A673 (cell line): ENCODE results near the gene CIAPIN1. TPM values are rescaled to one million over a fixed set of nuclear protein-coding genes. Genes with fewer than 3 reads are reported as not detected.

Experiments
- BruUV-seq: library from RNA; stranded (reverse); fragments of 400-500 nt; replicated peaks from 2 replicates; lab custom pipeline; 2021; lab: Mats Ljungman, UMichigan
- CTCF ChIA-PET: fragments of 300-600 bp; sonication (Branson Sonifier 250); formaldehyde crosslinking; loops from one replicate; lab custom pipeline; 2022; ENCODE audit warnings: antibody characterized with exemption; lab: Charles Lee
- POLR2A ChIA-PET: fragments of 300-600 bp; sonication (Branson Sonifier 250); formaldehyde crosslinking; loops from one replicate; lab custom pipeline; 2022; ENCODE audit warnings: antibody characterized with exemption; ENCODE audit not compliant: low non-redundant PET; lab: Charles Lee
- DNase-seq: peaks from one replicate; pipeline ENCODE4 v3.0.0-alpha.2; 2015; ENCODE audit warnings: low spot score
- H3K27ac ChIP-seq: fragments of 200-600 bp; sonication (generic); 2 replicates; pipeline ENCODE4 v1.5.1; 2016; ENCODE audit warnings: mixed run types, low read depth, mild to moderate bottlenecking, mixed read lengths, antibody characterized with exemption, low read length; ENCODE audit not compliant: poor library complexity, severe bottlenecking
- H3K27me3 ChIP-seq: fragments of 200-600 bp; sonication (generic); replicated peaks from 2 replicates; pipeline ENCODE4 v1.6.1; 2017; ENCODE audit warnings: mixed run types, low read depth, mild to moderate bottlenecking, mixed read lengths, antibody characterized with exemption, low read length; ENCODE audit not compliant: insufficient read depth, poor library complexity
- H3K36me3 ChIP-seq: fragments of 200-600 bp; sonication (generic); 2 replicates; pipeline ENCODE4 v1.6.1; 2016; ENCODE audit warnings: mixed run types, mild to moderate bottlenecking, mixed read lengths, antibody characterized with exemption, low read length; ENCODE audit not compliant: insufficient read depth, poor library complexity, severe bottlenecking
- H3K4me1 ChIP-seq: fragments of 200-600 bp; sonication (generic); 2 replicates; pipeline ENCODE4 v1.6.1; 2017; ENCODE audit warnings: mixed run types, mild to moderate bottlenecking, mixed read lengths, antibody characterized with exemption, low read length; ENCODE audit not compliant: insufficient read depth, poor library complexity, severe bottlenecking
- H3K4me3 ChIP-seq: fragments of 200-600 bp; sonication (generic); 2 replicates; pipeline ENCODE4 v1.5.1; 2016; ENCODE audit warnings: low read depth, mixed run types, mild to moderate bottlenecking, mixed read lengths, low read length; ENCODE audit not compliant: poor library complexity, severe bottlenecking
- H3K9me3 ChIP-seq: fragments of 200-600 bp; sonication (generic); 2 replicates; pipeline ENCODE4 v1.6.1; 2016; ENCODE audit warnings: mixed run types, low read depth, mild to moderate bottlenecking, mixed read lengths, antibody characterized with exemption, low read length; ENCODE audit not compliant: poor library complexity, severe bottlenecking
- EZH2 ChIP-seq: fragments of 200-600 bp; sonication (generic); IDR thresholded peaks from 2 replicates; pipeline ENCODE4 v1.6.1; 2017; ENCODE audit warnings: borderline replicate concordance, low read depth, mild to moderate bottlenecking, mixed read lengths, antibody characterized with exemption, low read length; ENCODE audit not compliant: poor library complexity, severe bottlenecking
- intact Hi-C: fragments of 100-400 bp; cut with micrococcal nuclease; formaldehyde crosslinking; loops from one replicate; pipeline ENCODE4 v1.10.0; 2022; ENCODE audit not compliant: unreplicated experiment
- total RNA-seq: library from RNA; stranded (reverse); gene quantifications from 2 replicates; pipeline ENCODE4 v1.2.3, GENCODE V29; 2021
- TF ChIP-seq, protein P1 (sequence below): fragments of 300-800, 200-600 bp; sonication (generic); conservative IDR thresholded peaks from 2 replicates; pipeline ENCODE4 v1.5.1; 2017; ENCODE audit warnings: low read depth, mild to moderate bottlenecking, antibody characterized with exemption, low read length, moderate library complexity, mixed read lengths

CIAPIN1 gene
- total RNA-seq, 1 experiment from 2014 or later: 95.1 TPM

- no TSS peak for BruUV-seq
- no peaks in the 10 kb centered on the region for H3K27me3 ChIP-seq
- H3K27ac ChIP-seq: no peak overlapping the region
- ChIA-PET POLR2A (no interaction called here), CTCF (interaction anchor here (0.7 kb wide), 1 partner anchor 142 kb away, joined by 4 read pairs; no protein-coding TSS in a partner anchor)
- TF ChIP-seq, protein P1, sequence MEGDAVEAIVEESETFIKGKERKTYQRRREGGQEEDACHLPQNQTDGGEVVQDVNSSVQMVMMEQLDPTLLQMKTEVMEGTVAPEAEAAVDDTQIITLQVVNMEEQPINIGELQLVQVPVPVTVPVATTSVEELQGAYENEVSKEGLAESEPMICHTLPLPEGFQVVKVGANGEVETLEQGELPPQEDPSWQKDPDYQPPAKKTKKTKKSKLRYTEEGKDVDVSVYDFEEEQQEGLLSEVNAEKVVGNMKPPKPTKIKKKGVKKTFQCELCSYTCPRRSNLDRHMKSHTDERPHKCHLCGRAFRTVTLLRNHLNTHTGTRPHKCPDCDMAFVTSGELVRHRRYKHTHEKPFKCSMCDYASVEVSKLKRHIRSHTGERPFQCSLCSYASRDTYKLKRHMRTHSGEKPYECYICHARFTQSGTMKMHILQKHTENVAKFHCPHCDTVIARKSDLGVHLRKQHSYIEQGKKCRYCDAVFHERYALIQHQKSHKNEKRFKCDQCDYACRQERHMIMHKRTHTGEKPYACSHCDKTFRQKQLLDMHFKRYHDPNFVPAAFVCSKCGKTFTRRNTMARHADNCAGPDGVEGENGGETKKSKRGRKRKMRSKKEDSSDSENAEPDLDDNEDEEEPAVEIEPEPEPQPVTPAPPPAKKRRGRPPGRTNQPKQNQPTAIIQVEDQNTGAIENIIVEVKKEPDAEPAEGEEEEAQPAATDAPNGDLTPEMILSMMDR: no peak
- no peak for TF ChIP-seq EZH2
- intact Hi-C loops: no loop called here
- H3K36me3 ChIP-seq: peaks cover 35% of the 10 kb centered on the region
- DNase-seq: no peak
- no peaks in the 10 kb centered on the region for H3K4me1 ChIP-seq
- H3K9me3 ChIP-seq: no peaks in the 10 kb centered on the region
- H3K4me3 ChIP-seq: no peak overlapping the region
Measured at GRCh38 chr16:57427307-57427706, 19.9 kb downstream of the CIAPIN1 start.

DNA sequence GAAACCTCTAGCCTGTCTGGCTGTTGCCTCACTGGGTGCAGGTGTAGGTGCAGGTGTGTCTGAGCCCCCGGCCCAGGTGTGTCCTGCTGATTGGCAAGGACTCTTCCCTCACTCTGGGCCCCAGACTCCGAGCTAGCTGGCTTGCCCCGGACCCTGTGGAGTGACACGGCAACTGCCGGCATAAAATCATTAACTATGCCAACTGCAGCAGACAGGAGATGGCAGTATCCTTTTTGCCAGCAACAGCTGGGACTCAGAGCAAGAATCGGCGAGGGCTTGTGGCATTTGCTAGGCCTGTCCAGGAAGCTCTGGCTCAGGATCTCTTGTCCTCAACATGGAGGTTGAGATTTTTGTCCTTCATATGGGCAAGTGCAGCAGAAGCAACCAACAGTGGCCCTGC is 20.8 kb downstream of the CIAPIN1 start:
- intact Hi-C loops: no loop called here
- Histone ChIP-seq H3K27me3 (no peaks in the 10 kb centered on the region), H3K27ac (no peak overlapping the region), H3K4me3 (no peak overlapping the region), H3K9me3 (no peaks in the 10 kb centered on the region), H3K36me3 (peaks cover 26% of the 10 kb centered on the region), H3K4me1 (no peaks in the 10 kb centered on the region)
- BruUV-seq: no TSS peak
- CTCF ChIA-PET: no interaction called here
- DNase-seq: no peak
- TF ChIP-seq, protein P1: no peak
- no peak for TF ChIP-seq EZH2
- POLR2A ChIA-PET: no interaction called here

- no TSS peak for BruUV-seq
- TF ChIP-seq, protein P1: no peak
- no peak for TF ChIP-seq EZH2
- no peaks in the 10 kb centered on the region for H3K27me3 ChIP-seq
- H3K4me3 ChIP-seq: no peak overlapping the region
- H3K4me1 ChIP-seq: no peaks in the 10 kb centered on the region
- no peaks in the 10 kb centered on the region for H3K9me3 ChIP-seq
- CTCF ChIA-PET: no interaction called here
- H3K27ac ChIP-seq: no peak overlapping the region
- DNase-seq: no peak
- intact Hi-C loops: no loop called here
- POLR2A ChIA-PET: no interaction called here
- H3K36me3 ChIP-seq: peaks cover 9% of the 10 kb centered on the region
Measured at GRCh38 chr16:57424583-57424982, 22.6 kb downstream of the CIAPIN1 start.
